ENCODE data around the gene PNMA8B.
"Not testable (repeated sequence)": the region's sequence is repeated elsewhere in the genome, so short reads cannot be mapped to it uniquely, and the experiment has no call there.

PNMA8B gene

GRCh38 chr19:46528601-46529590 lies 33.2 kb upstream of the PNMA8B start:
- Histone ChIP-seq H3K9me3 (ENCODE audit: low read length) (no peaks in the 10 kb centered on the region), H3K4me1 (ENCODE audit: insufficient read depth, low read length) (peaks cover 6% of the 10 kb centered on the region), H3K27ac (ENCODE audit: low read depth, low read length) (no peak overlapping the region), H3K4me3 (ENCODE audit: low read depth in 1 of 2, low read length in 2 of 2) (no peak overlapping the region), H3K9ac (ENCODE audit: low read length) (no peak overlapping the region), H3K27me3 (ENCODE audit: control insufficient read depth in 1 of 2, insufficient read depth in 2 of 2, low read length in 2 of 2) (peaks cover 7 to 14% of the 10 kb centered on the region in 2 donors), H3K36me3 (ENCODE audit: insufficient read depth, low read length) (no peaks in the 10 kb centered on the region)

GRCh38 chr19:46526801-46527200 lies 31.1 kb upstream of the PNMA8B start:
- not testable (repeated sequence) for H3K27ac ChIP-seq (ENCODE audit: low read depth, low read length); H3K9me3 ChIP-seq (ENCODE audit: low read length); H3K9ac ChIP-seq (ENCODE audit: low read length); H3K36me3 ChIP-seq (ENCODE audit: insufficient read depth, low read length); H3K4me3 ChIP-seq (ENCODE audit: low read depth in 1 of 2, low read length in 2 of 2); H3K4me1 ChIP-seq (ENCODE audit: insufficient read depth, low read length)
- peaks cover 7 to 14% of the 10 kb centered on the region in 2 donors for H3K27me3 ChIP-seq (ENCODE audit: control insufficient read depth in 1 of 2, insufficient read depth in 2 of 2, low read length in 2 of 2)

- no peaks in the 10 kb centered on the region for H3K36me3 ChIP-seq (ENCODE audit: insufficient read depth, low read length)
- no peak overlapping the region for H3K9ac ChIP-seq (ENCODE audit: low read length)
- no peaks in the 10 kb centered on the region for H3K9me3 ChIP-seq (ENCODE audit: low read length)
- H3K4me1 ChIP-seq (ENCODE audit: insufficient read depth, low read length): no peaks in the 10 kb centered on the region
- no peak overlapping the region for H3K27ac ChIP-seq (ENCODE audit: low read depth, low read length)
- peaks cover 0 to 2% of the 10 kb centered on the region in 2 donors for H3K27me3 ChIP-seq (ENCODE audit: control insufficient read depth in 1 of 2, insufficient read depth in 2 of 2, low read length in 2 of 2)
- no peak overlapping the region for H3K4me3 ChIP-seq (ENCODE audit: low read depth in 1 of 2, low read length in 2 of 2)
These were observed 28.6 kb upstream of the PNMA8B start for GRCh38 chr19:46524308-46524707.

GRCh38 chr19:46522988-46523387 lies 27.3 kb upstream of the PNMA8B start:
- not testable (repeated sequence) for H3K27ac ChIP-seq (ENCODE audit: low read depth, low read length); H3K36me3 ChIP-seq (ENCODE audit: insufficient read depth, low read length); H3K9me3 ChIP-seq (ENCODE audit: low read length); H3K4me3 ChIP-seq (ENCODE audit: low read depth in 1 of 2, low read length in 2 of 2); H3K27me3 ChIP-seq (ENCODE audit: control insufficient read depth in 1 of 2, insufficient read depth in 2 of 2, low read length in 2 of 2); H3K4me1 ChIP-seq (ENCODE audit: insufficient read depth, low read length); H3K9ac ChIP-seq (ENCODE audit: low read length)

GRCh38 chr19:46521241-46521868 lies 25.7 kb upstream of the PNMA8B start:
- Histone ChIP-seq H3K27me3 (ENCODE audit: control insufficient read depth in 1 of 2, insufficient read depth in 2 of 2, low read length in 2 of 2) (no peaks in the 10 kb centered on the region), H3K9ac (ENCODE audit: low read length) (no peak overlapping the region), H3K9me3 (ENCODE audit: low read length) (no peaks in the 10 kb centered on the region), H3K36me3 (ENCODE audit: insufficient read depth, low read length) (no peaks in the 10 kb centered on the region), H3K4me1 (ENCODE audit: insufficient read depth, low read length) (no peaks in the 10 kb centered on the region), H3K4me3 (ENCODE audit: low read depth in 1 of 2, low read length in 2 of 2) (no peak overlapping the region), H3K27ac (ENCODE audit: low read depth, low read length) (no peak overlapping the region)

GRCh38 chr19:46520616-46521015 lies 24.9 kb upstream of the PNMA8B start:
- Histone ChIP-seq H3K4me1 (ENCODE audit: insufficient read depth, low read length) (no peaks in the 10 kb centered on the region), H3K27ac (ENCODE audit: low read depth, low read length) (no peak overlapping the region), H3K4me3 (ENCODE audit: low read depth in 1 of 2, low read length in 2 of 2) (no peak overlapping the region), H3K9me3 (ENCODE audit: low read length) (no peaks in the 10 kb centered on the region), H3K36me3 (ENCODE audit: insufficient read depth, low read length) (no peaks in the 10 kb centered on the region), H3K9ac (ENCODE audit: low read length) (no peak overlapping the region), H3K27me3 (ENCODE audit: control insufficient read depth in 1 of 2, insufficient read depth in 2 of 2, low read length in 2 of 2) (no peaks in the 10 kb centered on the region)

- H3K27me3 ChIP-seq (ENCODE audit: control insufficient read depth in 1 of 2, insufficient read depth in 2 of 2, low read length in 2 of 2): peaks cover 0 to 12% of the 10 kb centered on the region in 2 donors
- H3K4me1 ChIP-seq (ENCODE audit: insufficient read depth, low read length): peaks cover 7% of the 10 kb centered on the region
- no peak overlapping the region for H3K9ac ChIP-seq (ENCODE audit: low read length)
- H3K36me3 ChIP-seq (ENCODE audit: insufficient read depth, low read length): no peaks in the 10 kb centered on the region
- no peak overlapping the region for H3K4me3 ChIP-seq (ENCODE audit: low read depth in 1 of 2, low read length in 2 of 2)
- H3K27ac ChIP-seq (ENCODE audit: low read depth, low read length): no peak overlapping the region
- no peaks in the 10 kb centered on the region for H3K9me3 ChIP-seq (ENCODE audit: low read length)
These were observed 21.8 kb upstream of the PNMA8B start for GRCh38 chr19:46517471-46517870.

- Histone ChIP-seq H3K4me1 (ENCODE audit: insufficient read depth, low read length) (peaks cover 7% of the 10 kb centered on the region), H3K27me3 (ENCODE audit: control insufficient read depth in 1 of 2, insufficient read depth in 2 of 2, low read length in 2 of 2) (peaks cover 0 to 12% of the 10 kb centered on the region in 2 donors), H3K36me3 (ENCODE audit: insufficient read depth, low read length) (no peaks in the 10 kb centered on the region), H3K9me3 (ENCODE audit: low read length) (peaks cover 4% of the 10 kb centered on the region), H3K27ac (ENCODE audit: low read depth, low read length) (no peak overlapping the region), H3K4me3 (ENCODE audit: low read depth in 1 of 2, low read length in 2 of 2) (no peak overlapping the region), H3K9ac (ENCODE audit: low read length) (no peak overlapping the region)
These were observed 20.2 kb upstream of the PNMA8B start for GRCh38 chr19:46515879-46516350.

GRCh38 chr19:46515290-46515609 lies 19.6 kb upstream of the PNMA8B start:
- H3K27ac ChIP-seq (ENCODE audit: low read depth, low read length): no peak overlapping the region
- no peak overlapping the region for H3K9ac ChIP-seq (ENCODE audit: low read length)
- peaks cover 7% of the 10 kb centered on the region for H3K4me1 ChIP-seq (ENCODE audit: insufficient read depth, low read length)
- H3K9me3 ChIP-seq (ENCODE audit: low read length): peaks cover 4% of the 10 kb centered on the region
- no peaks in the 10 kb centered on the region for H3K36me3 ChIP-seq (ENCODE audit: insufficient read depth, low read length)
- no peak overlapping the region for H3K4me3 ChIP-seq (ENCODE audit: low read depth in 1 of 2, low read length in 2 of 2)
- peaks cover 0 to 12% of the 10 kb centered on the region in 2 donors for H3K27me3 ChIP-seq (ENCODE audit: control insufficient read depth in 1 of 2, insufficient read depth in 2 of 2, low read length in 2 of 2)

- Histone ChIP-seq H3K27ac (ENCODE audit: low read depth, low read length) (no peak overlapping the region), H3K36me3 (ENCODE audit: insufficient read depth, low read length) (no peaks in the 10 kb centered on the region), H3K4me1 (ENCODE audit: insufficient read depth, low read length) (peaks cover 7% of the 10 kb centered on the region), H3K27me3 (ENCODE audit: control insufficient read depth in 1 of 2, insufficient read depth in 2 of 2, low read length in 2 of 2) (peaks cover 0 to 12% of the 10 kb centered on the region in 2 donors), H3K4me3 (ENCODE audit: low read depth in 1 of 2, low read length in 2 of 2) (no peak overlapping the region), H3K9ac (ENCODE audit: low read length) (no peak overlapping the region), H3K9me3 (ENCODE audit: low read length) (peaks cover 4% of the 10 kb centered on the region)
These were observed 19.1 kb upstream of the PNMA8B start for GRCh38 chr19:46514589-46515289.

GRCh38 chr19:46513461-46514236 lies 18.0 kb upstream of the PNMA8B start:
- H3K27me3 ChIP-seq (ENCODE audit: control insufficient read depth in 1 of 2, insufficient read depth in 2 of 2, low read length in 2 of 2): peaks cover 0 to 12% of the 10 kb centered on the region in 2 donors
- H3K27ac ChIP-seq (ENCODE audit: low read depth, low read length): no peak overlapping the region
- peaks cover 7% of the 10 kb centered on the region for H3K4me1 ChIP-seq (ENCODE audit: insufficient read depth, low read length)
- H3K36me3 ChIP-seq (ENCODE audit: insufficient read depth, low read length): no peaks in the 10 kb centered on the region
- no peak overlapping the region for H3K9ac ChIP-seq (ENCODE audit: low read length)
- peaks cover 4% of the 10 kb centered on the region for H3K9me3 ChIP-seq (ENCODE audit: low read length)
- no peak overlapping the region for H3K4me3 ChIP-seq (ENCODE audit: low read depth in 1 of 2, low read length in 2 of 2)

Measured in muscle layer of colon (tissue), 2 donors.